Adipocyte (in vitro differentiated cells): ENCODE data around the gene SATB2.

ENCODE experiments used
- DNase-seq: peaks from one replicate; pipeline ENCODE4 v3.0.0-alpha.2; 2015; ENCODE audit warnings: low read depth
- H3K27me3 ChIP-seq: replicated peaks from 2 replicates; pipeline ENCODE4 v1.7.0; 2013; ENCODE audit warnings: mild to moderate bottlenecking, low read length, moderate library complexity; ENCODE audit not compliant: control insufficient read depth, insufficient read depth
- H3K36me3 ChIP-seq: 2 replicates; pipeline ENCODE4 v1.7.0; 2013; ENCODE audit warnings: low read length, mild to moderate bottlenecking, moderate library complexity; ENCODE audit not compliant: control insufficient read depth, insufficient read depth, severe bottlenecking
- H3K4me1 ChIP-seq: 2 replicates; pipeline ENCODE4 v1.7.0; 2013; ENCODE audit warnings: mild to moderate bottlenecking, low read length, moderate library complexity; ENCODE audit not compliant: control insufficient read depth, insufficient read depth
- H3K4me3 ChIP-seq: 2 replicates; pipeline ENCODE4 v1.7.0; 2013; ENCODE audit warnings: mild to moderate bottlenecking, low read length, moderate library complexity
- H3K9ac ChIP-seq: 2 replicates; pipeline ENCODE4 v1.7.0; 2013; ENCODE audit warnings: mild to moderate bottlenecking, low read length, moderate library complexity
- H3K9me3 ChIP-seq: 2 replicates; pipeline ENCODE4 v1.7.0; 2013; ENCODE audit warnings: mild to moderate bottlenecking, low read length, moderate library complexity; ENCODE audit not compliant: control insufficient read depth

Gene SATB2

DNA sequence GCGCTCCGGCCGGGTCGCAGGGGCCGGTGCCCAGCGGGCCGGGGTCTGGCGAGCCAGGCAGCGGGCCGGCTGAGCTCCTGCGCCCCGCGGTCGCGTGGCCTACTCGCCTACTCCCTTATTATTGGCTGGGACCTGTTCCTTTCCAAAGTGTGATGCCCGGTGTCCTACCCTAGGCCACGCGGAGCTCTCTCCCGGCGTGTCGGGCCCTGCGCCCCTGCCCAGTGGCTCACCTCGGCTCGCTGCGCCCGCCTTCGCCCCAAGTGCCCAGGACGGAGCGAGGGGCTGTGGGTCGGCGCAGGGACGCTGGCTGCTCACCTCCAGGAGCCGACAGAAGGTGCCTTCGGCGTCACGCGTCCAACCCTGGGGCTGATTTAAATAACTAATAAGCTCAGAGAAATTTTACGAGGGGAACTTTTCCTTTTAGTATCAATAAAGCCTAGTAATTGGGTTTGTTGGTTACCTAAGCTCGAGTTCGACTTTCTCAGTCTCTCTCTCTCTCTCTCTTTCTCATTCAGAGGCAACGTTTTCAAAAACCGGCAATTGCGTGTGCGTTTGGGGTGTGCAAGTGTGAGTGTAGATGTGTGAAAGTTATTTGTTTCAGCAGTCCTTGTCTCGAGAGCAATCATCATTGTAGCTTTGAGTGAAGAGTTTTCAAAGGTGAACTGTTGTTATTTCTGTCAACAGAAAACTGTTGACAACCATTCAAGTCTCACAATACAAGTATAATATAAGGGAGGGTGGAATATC lies 7.0 kb upstream of the SATB2 start:
- Histone ChIP-seq H3K4me3 (peak overlapping the region; percentile 86), H3K9me3 (no peaks in the 10 kb centered on the region)
- peak; percentile 20 for DNase-seq

DNA sequence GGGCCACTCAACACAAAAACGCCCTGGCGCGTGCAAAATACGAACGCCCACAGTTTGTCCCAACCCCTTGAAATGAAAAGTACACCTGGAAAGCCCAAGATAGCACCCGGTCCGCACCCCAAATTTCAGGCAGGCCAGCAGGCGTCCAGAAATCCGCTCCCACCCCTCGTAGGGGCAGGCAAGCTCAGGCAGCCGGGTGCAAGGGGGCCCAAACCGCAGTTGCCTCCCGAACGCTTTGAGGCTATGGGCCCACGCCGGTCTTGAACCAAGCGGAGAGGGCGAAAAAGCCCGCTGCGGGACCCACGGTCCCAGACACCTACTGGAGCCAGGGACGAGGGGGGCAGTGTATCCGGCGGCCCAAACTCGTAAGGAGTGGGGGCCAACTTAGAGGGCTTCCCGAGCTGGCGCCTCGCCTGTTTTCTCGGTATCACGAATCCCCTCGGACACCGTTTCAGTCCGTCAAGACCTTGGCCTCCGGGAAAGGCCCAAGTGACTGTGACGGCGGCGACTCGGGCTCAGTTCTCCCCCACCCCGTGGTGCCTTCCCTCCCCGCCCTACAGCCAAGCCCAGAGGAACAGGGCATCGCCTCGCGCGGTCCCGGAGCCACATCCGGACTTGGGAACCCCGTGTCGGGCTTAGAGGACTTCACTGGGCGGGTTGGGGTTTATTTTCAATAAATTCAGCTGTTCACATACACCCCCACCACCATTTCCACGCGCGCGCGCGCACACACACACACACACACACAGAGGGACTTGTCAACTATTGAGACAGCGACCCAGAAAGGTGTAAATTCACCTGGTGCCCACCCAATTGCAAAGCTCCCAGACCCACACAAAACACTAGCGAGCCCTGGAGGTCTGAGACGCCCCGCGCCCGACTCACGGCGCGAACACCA lies 6.2 kb upstream of the SATB2 start:
- H3K36me3 ChIP-seq, result no peaks in the 10 kb centered on the region

More for the DNA sequence above, 7.0 kb upstream of the SATB2 start:
- Histone ChIP-seq H3K4me1 (peaks cover 20% of the 10 kb centered on the region), H3K36me3 (no peaks in the 10 kb centered on the region), H3K27me3 (peaks cover 44% of the 10 kb centered on the region), H3K9ac (no peak overlapping the region)

DNA sequence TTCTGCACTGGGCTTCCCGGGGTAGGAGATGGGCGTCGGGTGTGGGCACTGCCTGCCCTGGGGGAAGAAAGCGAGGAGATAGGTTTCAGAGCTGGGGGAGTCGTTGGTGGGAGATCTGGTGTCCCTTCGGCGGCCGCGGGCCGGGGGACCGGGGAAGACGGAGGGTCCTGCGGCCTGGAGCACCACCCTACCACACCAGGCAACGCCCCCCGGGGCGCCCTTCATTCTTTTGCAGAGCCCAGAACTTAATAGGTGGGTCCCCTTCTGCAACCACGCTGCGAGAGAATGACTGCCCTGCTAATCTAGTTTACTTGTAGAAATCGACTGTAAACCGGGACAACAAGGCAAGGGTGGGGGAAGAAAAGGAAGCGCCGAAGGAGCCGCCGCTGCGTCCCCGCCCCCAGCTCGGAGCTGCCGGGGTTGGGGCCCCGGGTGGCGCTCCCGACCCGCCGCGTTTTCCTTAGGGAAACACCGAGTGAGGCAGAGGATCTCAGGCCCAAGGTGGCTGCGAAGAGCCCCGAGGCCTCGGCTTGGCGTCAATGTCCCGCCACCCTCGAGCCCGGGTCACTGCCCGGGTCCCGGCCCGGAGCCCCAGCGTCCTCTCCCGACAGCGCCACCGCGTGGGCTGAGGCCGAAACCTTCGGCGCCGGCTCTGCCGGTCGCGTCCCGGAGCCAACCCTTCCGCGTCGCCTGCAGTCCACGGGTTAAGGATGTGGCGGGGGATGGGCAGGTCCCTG lies 5.4 kb upstream of the SATB2 start:
- peak overlapping the region; percentile 86 for H3K4me3 ChIP-seq
- no peaks in the 10 kb centered on the region for H3K36me3 ChIP-seq
- peaks cover 30% of the 10 kb centered on the region for H3K27me3 ChIP-seq
- peak overlapping the region; percentile 84 for H3K9ac ChIP-seq
- peak; percentile 96 for DNase-seq
- H3K9me3 ChIP-seq, result no peaks in the 10 kb centered on the region
- H3K4me1 ChIP-seq, result peaks cover 16% of the 10 kb centered on the region

More for the DNA sequence above, 6.2 kb upstream of the SATB2 start:
- H3K9ac ChIP-seq, result peak overlapping the region; percentile 84
- H3K4me1 ChIP-seq, result peaks cover 19% of the 10 kb centered on the region
- H3K9me3 ChIP-seq, result no peaks in the 10 kb centered on the region
- peak; percentile 70 for DNase-seq
- peaks cover 38% of the 10 kb centered on the region for H3K27me3 ChIP-seq
- peak overlapping the region; percentile 86 for H3K4me3 ChIP-seq

DNA sequence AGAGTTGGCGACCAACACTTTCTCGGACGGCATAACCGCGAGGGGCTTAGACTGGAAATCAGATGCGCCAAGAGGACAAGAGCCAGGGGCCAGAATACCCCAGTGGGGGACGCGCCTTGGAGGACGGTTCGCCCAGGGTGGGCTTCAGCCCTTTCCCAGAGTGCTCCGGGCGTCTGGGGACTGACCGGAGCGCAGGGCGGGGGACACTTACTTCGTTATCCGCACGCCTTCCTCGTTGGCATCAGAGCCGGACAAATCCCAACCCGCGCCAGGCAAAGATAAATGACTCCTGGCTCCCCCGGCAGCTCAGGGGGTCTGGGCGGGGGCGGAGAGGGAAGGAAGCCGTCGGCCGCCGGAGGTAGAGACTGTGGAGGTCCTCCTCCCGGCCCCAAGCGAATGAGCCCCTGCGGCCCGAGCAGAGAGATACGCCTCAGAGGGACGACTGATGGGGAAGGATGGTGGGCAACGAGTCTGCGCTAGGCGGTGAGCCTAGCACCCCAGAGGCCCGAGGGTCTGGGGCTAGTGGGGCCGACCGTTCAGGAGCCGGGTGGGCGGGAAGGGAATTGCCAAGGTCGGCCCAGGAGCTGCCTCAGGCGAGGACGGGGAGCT lies 4.7 kb upstream of the SATB2 start:
- H3K9ac ChIP-seq, result peak overlapping the region; percentile 84
- H3K36me3 ChIP-seq, result no peaks in the 10 kb centered on the region
- peaks cover 27% of the 10 kb centered on the region for H3K27me3 ChIP-seq
- H3K4me1 ChIP-seq, result peaks cover 16% of the 10 kb centered on the region
- DNase-seq, result peak; percentile 56
- no peaks in the 10 kb centered on the region for H3K9me3 ChIP-seq
- peak overlapping the region; percentile 86 for H3K4me3 ChIP-seq

DNA sequence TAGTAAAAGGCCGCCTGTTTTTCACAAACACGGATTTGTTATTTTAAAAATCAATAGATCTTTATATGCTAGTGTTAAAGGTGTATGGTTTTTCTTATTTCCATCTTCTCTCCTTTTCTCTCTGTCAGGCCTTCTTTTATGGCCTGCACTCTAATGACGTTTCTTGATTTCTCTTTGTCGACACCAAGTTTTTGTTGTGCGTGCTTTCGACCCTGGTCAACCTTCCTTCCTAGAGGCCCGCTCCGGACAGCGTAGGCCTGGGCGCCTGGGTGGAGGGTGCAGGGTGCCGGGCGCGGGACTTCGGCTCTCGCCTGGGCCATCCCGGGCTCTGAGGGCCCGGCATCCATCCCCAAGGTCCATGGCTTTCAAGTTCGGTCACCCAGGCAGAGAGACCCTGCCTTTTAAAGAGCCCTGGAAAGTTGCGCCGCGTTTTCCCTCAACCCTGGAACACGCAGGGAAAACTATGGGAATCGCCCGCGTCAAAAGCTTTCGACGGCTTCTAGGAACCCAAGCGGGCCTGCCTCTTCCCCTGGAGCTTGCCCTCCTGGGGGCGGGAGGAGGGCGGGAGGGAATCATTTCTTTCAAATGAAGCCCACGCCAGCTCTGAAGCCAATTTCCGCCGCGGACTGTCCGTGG lies 4.1 kb upstream of the SATB2 start:
- Histone ChIP-seq H3K36me3 (no peaks in the 10 kb centered on the region), H3K27me3 (peaks cover 25% of the 10 kb centered on the region), H3K4me3 (peak overlapping the region; percentile 98), H3K4me1 (peaks cover 16% of the 10 kb centered on the region), H3K9me3 (no peaks in the 10 kb centered on the region), H3K9ac (peak overlapping the region; percentile 94)
- DNase-seq, result peak; percentile 72

DNA sequence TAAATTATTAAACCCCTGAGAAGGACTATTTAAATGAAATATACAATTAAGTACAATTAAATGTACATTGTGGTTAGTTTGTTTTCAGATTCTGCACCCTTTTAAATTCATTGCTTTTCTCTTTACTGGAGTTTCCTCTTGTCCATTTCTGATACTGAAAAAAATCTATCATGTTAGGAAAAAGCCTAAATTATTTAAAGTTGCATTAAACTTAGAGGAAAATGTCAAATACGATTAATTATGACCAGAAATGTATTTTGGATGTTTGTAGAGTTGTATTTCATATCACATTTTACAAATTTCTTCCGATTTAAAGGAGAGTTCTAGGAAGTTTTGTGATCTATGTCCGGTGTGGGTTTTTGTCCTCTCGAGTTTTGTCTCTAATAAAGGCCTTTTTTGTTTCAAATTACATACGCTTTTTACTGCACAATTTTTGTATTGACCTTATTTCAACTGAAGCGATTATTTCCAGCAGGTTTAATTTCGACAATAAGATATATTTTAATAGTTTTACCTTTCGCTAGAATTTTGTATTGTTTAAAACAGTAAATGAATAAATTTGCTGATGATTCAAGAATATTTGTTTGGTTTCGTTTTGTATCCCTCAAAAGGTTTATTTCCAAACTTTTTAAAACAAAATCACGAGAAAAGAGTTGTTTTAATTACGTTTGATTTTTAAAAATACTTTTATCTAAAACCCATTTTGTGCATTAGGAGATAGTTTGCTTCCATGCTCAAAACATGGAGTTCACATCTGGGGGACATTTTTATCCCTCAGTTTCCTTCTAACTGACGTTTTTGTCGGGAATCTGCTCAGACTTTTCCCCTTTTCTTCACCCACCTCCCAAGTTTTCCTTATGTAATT lies 3.3 kb upstream of the SATB2 start:
- no peaks in the 10 kb centered on the region for H3K36me3 ChIP-seq
- H3K9ac ChIP-seq, result peak overlapping the region; percentile 94
- H3K4me3 ChIP-seq, result peak overlapping the region; percentile 98
- H3K9me3 ChIP-seq, result no peaks in the 10 kb centered on the region
- peaks cover 22% of the 10 kb centered on the region for H3K4me1 ChIP-seq
- peak; percentile 53 for DNase-seq
- peaks cover 20% of the 10 kb centered on the region for H3K27me3 ChIP-seq

DNA sequence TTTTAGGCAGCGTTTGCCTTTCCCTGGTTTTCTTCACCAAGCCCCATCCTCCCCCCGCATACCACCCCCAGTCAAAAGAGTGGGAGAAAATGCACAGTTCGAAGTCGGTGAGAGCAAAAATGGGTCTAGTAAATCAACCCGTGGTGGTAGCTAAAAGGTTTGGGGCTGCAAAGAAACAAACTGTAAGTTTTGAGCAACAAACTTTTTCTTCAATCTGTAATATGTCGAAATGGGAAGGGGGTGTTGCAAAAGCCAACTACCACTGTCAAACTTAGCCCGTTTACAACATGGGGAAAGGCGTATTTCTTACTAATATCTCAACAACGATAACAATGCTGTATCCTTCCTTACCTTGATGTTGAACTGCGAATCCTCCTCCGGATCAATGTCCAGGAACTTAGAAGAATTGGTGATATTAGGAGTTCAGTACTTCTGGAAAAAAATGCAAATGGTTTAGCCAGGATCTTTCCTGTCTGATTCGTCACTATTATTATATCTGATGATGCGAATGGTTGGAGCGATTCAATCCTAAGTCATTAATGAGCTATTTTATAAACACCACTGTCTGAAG lies 2.4 kb upstream of the SATB2 start:
- Histone ChIP-seq H3K4me1 (peaks cover 27% of the 10 kb centered on the region), H3K4me3 (peak overlapping the region; percentile 98), H3K27me3 (peaks cover 11% of the 10 kb centered on the region), H3K9ac (peak overlapping the region; percentile 94), H3K9me3 (no peaks in the 10 kb centered on the region), H3K36me3 (no peaks in the 10 kb centered on the region)
- peak; percentile 77 for DNase-seq

DNA sequence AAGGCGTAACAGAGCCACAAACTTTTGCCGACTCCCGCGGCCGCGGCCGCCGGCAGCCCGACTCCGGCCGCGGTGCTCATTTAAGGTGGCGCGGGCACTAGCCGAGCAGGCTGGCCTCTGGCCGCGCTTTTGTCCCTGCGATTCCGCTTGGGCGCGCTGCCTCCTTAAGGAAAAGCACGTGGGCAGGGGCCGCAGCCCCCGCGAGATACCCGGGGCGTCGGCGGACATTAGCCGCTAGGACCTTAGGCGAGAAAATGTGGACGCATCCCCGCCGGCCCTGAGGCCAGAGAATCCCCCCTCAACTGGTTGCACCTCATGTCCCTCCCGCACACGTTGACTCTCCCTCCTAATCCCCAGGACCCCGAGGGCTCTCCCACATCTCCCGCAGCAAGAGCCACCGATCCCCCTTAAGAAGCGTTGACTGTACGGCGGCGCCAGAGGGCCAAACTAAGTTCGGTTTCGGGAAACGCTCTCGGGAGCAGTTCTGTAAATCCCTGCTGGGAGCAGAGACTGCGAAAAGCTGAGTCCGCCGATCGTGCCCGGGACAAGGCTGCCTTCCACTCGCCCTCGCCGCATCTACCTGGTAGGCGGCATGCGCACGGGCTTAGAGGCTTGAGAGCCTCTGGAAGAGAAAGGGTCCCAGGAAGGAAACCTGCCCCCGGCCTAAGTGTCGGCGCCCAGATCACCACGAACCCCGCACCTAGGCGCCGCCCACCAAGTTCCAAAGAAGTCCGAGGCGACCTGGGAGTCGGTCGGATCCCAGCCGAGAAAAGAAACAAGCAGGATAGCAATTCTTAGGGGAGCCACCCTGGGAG lies 1.8 kb upstream of the SATB2 start:
- H3K4me3 ChIP-seq, result peak overlapping the region; percentile 98
- no peaks in the 10 kb centered on the region for H3K9me3 ChIP-seq
- H3K27me3 ChIP-seq, result peaks cover 4% of the 10 kb centered on the region
- peak; percentile 94 for DNase-seq
- peaks cover 28% of the 10 kb centered on the region for H3K4me1 ChIP-seq
- H3K9ac ChIP-seq, result peak overlapping the region; percentile 94
- H3K36me3 ChIP-seq, result no peaks in the 10 kb centered on the region

DNA sequence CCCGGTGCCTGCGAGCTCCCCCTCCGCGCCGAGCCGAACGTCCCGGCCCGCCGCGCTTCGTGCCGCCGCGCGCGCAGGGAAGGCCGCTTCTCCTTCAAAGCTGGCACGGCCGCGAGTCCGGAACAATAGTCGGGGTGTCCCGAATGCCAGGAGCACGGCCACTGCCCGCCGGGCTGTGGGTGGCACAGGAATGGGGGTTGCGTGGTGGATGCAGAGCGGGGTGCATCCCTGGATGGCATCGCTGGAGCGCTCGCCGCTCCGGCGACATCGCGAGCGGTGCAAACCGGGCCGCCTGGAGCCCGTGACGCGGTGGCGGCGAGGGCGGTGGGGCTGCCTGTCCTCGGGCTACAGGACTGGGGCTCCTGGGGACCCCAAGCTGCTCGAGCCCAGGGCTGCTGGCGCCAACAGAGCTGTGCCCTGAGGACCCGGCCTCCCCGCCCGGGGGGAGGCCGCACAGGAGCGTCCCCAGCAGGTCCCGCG lies 1.1 kb upstream of the SATB2 start:
- H3K4me1 ChIP-seq, result peaks cover 27% of the 10 kb centered on the region
- H3K9ac ChIP-seq, result peak overlapping the region; percentile 94
- H3K27me3 ChIP-seq, result no peaks in the 10 kb centered on the region
- H3K4me3 ChIP-seq, result peak overlapping the region; percentile 98
- H3K36me3 ChIP-seq, result no peaks in the 10 kb centered on the region
- no peaks in the 10 kb centered on the region for H3K9me3 ChIP-seq
- no peak for DNase-seq
